ENCODE results near the gene TXNIP.
"Not testable (repeated sequence)": the region's sequence is repeated elsewhere in the genome, so short reads cannot be mapped to it uniquely, and the experiment has no call there.

Gene TXNIP, protein sequence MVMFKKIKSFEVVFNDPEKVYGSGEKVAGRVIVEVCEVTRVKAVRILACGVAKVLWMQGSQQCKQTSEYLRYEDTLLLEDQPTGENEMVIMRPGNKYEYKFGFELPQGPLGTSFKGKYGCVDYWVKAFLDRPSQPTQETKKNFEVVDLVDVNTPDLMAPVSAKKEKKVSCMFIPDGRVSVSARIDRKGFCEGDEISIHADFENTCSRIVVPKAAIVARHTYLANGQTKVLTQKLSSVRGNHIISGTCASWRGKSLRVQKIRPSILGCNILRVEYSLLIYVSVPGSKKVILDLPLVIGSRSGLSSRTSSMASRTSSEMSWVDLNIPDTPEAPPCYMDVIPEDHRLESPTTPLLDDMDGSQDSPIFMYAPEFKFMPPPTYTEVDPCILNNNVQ

DNA sequence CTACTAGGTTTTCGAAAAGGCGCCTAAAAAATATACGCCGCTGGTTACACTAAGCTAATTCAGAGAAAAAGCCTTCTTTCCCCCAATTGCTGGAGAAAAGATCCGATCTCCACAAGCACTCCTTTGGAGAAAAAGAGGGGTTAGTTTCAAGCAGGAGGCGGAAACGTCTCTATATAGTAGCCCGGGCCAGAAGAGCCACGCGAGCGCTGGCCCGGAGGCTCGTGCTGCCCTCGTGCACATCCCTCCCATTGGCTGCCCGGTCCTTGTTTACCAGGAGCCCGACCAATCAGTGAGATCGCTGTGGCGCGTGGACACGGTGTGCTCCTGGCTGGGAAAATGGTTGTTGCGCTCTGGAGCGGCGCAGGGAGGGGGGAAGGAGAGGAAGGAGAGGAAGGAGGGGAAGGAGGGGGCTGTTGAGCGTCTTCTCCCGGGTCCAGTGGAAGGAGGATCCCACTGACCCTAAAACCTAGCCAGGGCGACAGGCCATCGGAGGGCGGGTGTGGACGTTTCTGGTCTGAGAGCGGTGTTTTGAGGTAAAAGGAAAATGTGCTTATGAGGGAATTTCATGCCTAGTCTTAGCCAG lies at the start of gene TXNIP:
TSS of gene TXNIP (minus strand) at position 147 of the 583 bp plus-strand sequence. CDS start 313 bp downstream, outside the sequence.
- peak; percentile 97 for DNase-seq

DNA sequence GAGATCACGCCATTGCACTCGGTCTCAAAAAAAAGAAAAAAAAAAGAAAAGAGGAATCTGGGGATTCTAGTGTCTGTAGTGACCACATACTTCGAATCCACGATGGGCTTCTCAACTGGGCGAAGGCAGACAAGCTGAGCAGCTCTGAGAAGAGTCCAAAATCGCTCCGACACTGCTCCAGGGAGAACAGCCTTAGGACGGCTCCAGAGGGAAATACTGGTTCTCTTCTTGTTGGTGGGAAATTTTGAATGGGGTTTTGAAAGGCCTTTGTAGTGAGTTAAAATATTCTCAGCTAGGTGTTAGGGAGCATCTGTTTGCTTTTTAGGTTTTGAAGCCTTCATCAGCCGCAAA lies 43.4 kb upstream of the TXNIP start:
- DNase-seq = no peak

DNA sequence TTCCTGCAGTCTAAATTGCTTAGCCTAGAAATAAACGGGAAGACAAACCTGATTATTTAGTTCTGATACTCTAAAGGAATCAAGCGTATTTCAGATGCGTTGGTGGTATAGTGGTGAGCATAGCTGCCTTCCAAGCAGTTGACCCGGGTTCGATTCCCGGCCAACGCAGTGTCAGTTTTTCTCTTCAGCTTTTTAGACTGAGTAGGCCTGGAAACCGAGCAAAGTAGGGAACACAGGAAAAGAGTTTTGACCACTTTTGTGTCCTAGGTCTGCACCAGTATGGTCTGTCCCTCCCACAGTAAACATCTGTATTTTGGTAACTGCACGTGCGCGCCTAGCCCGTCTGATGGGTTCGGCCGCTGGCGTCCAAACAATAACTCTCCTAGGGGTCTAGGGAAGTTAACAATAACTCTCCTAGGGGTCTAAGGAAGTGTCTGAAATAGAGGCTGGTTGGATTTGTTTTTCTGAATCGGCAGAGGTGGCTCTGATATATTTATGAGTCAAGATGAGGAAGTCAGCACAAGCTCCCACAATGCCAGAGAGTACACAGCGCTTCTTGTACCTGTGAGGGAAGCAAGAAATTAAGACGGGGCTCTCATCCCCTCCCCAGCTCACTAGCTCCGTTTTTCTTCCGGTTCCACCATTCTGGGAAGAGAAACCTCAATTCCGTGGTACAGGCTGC lies 40.7 kb upstream of the TXNIP start:
- DNase-seq = peak; percentile 74

DNA sequence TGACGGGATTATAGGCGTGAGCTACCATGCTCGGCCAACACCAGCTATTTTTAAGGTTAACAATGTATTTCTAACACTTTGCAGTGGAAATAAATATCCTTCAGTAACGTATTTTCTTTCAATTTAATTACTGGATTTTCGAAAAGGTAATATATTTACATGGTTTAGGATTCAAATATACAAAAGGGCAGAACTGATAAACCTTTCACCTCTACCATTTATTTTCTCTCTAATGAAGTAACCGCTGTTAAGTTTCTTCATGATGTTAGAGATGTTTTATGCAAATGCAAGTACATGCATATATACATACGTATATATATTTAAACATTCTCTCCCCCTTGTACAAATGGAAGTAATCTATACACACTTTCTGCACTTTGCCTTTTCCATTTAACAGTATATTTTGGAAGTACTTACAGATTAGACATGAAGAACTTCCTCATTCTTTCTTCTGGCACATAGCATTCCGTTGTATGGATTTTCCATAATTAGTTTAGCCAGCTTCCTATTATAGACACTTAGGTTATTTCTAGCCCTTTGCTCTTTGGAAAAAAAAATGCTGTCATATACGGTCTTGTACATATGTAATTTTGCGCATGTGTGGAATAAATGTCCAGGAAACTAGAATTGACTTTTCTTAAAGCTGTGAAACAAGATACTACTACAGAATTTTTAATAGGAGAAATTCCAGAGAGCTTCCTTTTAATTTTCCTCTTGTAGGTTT lies 40.0 kb upstream of the TXNIP start:
- DNase-seq = no peak

DNA sequence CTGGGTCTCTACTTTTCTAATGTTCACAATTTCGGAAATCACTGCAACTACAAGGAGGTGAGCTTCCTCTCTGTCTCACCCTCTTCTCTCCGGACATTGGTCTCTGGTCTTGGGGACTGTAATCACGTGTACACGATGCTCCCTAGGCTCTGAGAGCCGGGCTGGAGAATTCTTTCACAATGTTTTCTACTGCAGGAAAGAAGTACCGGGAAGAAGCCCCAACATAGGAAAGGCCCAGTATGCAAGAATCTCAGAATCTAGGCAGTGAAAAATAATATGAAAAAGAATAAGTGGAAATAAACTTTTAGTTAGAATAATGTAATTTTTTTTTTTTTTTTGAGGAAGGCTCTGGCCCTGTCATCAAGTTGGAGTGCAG lies 38.7 kb upstream of the TXNIP start:
- no peak for DNase-seq

DNA sequence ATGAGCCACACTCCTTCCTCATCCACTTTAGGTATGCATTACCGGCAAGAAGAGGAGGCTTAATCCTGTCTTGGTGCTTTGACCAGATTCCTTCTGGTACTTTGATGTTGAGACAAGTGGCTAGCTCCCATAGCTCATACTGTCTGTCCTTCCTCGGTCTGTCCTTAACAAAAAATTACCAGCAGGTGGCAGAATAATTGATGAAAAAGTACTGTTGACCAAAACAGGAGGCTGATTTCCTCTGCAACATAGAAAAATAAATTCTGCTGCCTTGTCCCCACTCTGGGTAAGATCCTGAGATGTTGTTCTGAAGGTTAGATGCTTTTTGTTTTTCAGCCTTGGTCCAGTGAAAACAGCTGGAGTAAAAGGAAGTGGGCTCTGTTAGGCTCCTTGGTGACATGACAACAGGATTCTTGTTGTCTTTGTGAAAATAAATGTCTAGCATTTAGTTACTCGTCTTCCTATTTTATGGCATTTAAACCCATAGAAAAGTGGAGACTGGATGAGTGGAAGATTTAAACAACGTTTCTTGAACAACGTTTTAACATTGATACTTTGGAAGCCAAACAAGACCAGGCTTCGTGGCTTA lies 36.3 kb upstream of the TXNIP start:
- DNase-seq = no peak

DNA sequence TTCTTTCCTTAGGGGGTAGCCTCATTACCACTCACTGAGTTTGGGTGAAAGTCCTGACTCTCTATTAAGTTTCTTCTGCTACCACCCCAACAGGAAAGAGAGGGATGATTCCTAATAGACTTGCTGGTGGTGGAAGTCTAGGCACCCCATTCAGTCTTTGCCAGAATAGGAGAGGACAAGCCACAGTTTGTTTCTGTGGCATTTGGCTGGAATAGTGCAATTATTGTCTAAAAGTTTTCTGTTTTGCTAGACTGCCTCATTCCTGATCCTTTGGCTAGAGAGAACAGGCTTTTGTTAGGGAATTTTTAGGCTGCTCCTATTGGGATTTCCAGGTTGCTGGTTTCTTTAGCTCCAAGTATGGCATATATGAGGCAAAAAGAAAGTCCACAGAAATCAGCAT lies 35.1 kb upstream of the TXNIP start:
- no peak for DNase-seq

DNA sequence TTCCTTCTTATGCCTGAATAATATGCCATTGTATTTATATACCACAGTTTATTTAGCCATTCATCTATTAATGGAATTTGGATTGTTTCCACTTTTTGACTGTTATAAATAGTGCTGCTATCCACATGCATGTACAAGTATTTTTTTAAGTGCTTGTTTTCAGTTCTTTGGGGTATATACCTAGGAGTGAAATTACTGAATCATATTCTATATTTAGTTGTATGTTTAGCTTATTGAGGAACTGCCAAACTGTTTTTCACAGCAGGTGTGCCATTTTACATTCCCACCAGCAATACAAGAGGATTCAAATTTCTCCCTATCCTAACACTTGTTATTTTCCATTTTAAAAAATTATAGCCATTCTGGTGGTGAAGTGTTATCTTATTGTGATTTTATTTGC lies 32.7 kb upstream of the TXNIP start:
- no peak for DNase-seq

DNA sequence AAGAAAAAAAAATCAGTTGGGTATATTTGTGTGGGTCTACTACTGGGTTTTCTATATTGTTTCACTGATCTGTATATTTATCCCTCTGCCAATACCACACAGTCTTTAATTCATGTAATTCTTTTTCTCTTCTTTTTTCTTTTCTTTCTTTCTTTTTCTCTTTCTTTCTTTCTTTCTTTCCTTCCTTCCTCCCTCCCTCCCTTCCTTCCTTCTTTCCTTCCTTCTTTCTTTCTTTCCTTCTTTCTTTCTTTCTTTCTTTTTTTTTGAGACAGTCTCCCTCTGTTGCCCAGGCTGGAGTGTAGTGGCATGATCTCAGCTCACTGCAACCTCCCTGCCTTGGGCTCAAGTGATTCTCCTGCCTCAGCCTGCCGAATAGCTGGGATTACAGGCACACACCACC lies 30.3 kb upstream of the TXNIP start:
- not testable (repeated sequence) for DNase-seq

DNA sequence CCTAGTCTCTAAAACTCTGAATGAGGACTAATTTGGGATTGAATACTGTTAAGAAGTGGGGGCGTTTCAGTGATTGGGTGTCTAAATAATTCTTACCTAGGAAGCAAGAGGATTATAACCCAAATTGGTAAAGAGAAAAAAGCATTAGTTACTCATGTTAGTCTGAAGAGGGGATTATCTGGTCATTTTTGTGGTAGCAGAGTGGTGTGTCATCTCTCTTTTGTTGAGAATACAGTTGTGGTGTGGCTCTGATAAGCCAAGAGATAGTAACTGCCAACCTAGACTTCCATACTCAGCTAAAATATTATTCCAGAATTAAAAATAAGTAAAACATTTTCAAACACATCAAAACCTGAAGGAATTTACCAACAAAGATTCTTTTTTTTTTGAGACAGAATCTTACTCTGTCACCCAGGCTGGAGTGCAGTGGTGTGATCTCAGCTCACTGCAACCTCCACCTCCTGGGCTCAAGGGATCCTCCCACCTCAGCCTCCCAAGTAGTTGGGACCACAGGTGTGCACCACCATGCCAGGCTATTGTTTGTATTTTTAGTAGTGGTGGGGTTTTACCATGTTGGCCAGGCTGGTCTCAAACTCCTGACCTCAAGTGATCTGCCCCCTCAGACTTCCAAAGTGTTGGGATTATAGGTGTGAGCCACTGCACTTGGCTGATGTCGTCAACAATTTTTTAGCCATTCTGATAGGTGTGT lies 29.6 kb upstream of the TXNIP start:
- DNase-seq = not testable (repeated sequence)

DNA sequence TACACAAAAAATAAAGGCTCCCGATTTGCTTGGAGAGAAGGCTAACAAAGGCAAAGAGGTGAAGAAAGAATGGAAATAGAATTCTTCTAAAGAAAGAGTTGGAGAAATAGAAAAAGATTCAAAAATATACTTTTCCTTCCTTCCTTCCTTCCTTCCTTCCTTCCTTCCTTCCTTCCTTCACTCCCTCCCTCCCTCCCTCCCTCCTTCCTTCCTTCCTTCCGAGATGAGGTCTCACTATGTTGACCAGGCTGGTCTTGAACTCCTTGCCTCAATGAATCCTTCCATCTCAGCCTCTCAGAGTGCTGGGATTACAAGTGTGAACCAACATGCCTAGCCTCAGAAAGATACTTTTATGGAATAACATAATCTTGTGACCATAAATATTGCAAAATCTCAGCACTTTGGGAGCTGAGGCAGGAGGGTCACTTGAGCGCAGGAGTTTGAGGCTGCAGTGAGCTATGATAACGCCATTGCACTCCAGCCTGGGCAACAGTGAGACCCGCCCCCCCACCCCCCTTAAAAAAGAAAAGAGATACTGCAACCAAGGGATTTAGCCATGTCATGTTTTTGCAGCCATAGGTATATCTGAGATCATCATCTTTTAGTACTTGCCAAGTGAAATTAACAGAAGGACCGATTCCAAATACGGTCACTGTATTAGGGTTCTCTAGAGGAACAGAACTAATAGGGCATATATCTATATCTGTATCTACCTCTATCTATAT lies 26.2 kb upstream of the TXNIP start:
- no peak for DNase-seq

DNA sequence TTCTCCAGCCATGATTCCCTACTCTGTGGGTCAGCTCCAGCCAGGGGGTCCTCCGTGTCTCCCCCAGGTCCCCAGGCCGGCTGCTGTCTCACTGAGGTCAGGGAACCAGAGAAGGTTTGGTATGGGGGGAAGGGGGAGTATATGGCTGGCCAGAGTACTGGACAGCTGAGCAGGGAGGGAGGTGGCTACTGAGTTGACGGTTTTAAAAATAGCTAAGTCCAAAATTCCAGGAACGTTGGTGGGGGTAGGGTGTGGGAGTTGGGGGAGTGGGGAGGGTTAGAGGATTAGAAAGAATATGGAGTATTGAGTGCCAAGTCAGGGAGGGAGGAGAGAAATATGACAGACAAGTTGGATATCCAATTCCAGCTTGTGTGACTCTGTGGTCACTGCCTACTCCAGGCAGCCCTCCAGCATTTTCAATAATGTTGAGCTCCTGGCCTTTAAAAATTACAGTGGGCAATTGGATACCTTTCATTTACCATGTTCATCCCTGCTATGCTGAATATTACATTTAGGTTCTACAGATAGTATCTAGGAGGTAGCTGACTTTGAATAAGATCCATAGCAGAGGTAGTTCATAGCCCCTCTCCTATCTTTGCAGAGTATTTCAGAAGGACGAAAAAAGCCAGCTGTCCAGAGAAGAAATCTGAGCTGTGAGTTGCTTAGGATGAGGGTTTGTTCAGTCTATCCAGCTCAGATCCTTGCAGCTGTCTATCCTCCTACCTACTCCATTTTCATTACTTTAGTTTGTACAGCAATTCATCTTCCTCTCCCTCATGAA lies 25.4 kb upstream of the TXNIP start, which contains the start of gene HJV:
TSS of gene HJV (minus strand) at position 114 of the 781 bp plus-strand sequence. CDS start 1,504 bp downstream, outside the sequence.
- no peak for DNase-seq

DNA sequence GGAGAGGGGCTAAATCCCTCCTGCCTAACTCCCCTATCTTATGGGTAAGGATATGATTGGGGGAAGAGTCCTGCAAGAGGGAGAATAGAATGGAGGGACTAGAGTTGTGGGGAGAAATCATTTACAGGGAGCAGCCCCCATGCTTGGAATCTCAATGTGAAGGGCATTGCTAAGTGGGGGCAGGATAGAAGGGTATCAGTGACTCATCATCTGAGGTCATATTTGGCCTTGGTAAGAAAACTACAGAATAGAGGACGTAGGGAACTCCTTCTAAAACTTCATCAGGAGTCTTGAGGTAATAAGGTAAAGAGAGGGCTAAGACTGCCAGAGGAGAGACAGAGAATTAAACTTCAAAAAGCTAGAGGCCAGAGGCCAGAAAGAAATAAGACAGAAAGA lies 24.7 kb upstream of the TXNIP start:
- DNase-seq = no peak

DNA sequence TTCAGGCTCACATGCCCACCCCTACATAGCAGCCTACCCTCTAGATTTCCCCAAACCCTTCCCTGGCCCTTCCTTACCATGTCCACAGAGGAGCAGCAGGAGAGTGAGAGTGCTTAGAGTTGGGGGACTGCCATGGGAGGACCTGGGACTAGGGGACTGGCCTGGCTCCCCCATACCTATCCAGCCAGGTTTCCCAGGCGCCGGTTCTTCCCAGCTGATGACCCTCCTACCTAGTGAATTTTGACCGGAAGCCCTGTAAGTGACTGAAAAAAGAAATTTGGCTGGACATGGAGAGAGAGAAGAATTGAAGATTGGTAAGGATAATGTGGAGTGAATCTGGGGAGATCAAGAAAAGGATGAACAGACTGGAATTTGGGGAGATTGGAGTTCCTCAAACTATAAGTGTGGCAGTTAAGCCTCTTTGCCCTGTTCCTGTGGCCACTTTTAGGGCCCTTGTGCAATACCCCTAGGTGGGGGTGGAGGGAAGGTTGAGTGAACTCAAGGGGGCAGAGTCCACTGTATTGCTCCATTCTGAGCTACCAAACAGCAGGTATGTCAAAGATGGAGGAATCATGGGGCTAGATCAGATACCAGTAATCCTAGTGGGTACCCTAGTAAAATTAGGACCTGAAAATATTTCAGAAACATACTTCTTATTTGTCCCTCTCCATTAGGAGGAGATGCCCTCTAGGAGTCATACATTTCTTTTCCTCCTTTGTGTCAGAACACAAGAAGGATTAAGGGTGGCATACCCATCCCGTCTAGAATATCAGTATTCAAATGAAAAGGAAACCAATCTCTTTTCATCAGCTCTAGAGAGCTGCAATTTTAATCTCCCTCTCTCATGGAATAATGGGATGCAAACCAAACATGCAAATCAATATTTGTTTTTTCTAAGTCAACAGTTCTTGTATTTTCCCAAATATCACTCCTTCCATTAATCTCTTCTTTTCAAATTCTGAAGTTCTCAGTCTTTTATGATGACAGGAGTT lies 24.0 kb upstream of the TXNIP start:
- DNase-seq = no peak

DNA sequence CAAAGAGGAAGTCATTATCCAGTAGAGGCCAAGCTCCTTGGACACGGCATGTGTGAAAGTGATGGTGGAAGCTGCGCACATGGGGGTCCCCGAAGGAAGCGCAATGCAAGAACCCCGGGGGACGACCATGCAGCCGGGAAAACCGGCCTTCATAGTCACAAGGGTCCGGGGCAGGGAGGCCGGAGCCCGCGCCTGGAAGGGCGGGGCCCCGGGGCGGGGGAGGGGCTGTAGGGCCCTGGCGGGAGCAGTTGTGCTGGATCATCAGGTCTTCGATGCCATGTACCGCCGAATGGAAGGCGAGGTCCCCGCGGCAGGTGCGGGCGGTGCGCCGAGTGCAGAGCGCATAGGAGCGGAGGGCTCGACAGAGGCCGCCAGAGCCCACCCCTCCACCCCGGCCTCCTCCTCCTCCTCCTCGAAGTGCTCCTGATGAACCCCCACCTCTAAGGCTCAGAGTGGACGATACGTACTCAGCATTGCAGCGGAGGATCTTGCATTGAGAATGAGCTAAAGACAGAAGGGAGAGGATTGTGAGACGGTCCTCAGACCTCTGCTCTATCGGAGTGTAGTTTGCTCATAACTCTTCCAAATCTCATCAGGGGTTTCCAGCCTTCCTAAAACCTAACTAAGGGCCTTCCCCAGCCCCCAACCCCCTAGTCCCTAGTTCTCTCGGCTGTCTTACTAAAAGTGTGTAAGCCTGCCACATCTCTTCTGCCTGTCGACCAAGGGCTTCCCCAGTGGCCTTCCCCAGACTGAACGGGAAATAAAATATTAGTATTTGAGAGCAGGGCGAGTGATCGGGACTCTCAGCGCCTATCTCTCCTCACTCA lies 23.1 kb upstream of the TXNIP start:
- DNase-seq = no peak

DNA sequence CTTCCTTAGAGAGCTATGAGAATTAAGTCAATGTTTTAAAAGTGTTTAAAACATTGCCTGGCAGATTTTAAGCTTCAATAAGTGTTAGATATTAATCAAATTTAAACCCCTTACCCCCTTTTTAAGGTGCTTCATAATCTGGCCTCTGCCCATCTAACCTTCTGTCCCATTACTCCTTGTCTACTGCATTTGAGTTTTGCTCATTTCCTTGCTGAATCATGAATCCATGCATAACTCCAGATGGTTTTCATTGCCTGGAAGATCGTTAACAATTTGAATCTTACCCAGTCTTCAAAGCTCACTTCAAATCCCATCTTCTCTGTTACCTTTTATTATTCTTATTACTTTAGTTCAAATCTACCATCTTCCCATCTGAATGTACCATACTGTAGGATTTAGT lies 20.5 kb upstream of the TXNIP start:
- no peak for DNase-seq

DNA sequence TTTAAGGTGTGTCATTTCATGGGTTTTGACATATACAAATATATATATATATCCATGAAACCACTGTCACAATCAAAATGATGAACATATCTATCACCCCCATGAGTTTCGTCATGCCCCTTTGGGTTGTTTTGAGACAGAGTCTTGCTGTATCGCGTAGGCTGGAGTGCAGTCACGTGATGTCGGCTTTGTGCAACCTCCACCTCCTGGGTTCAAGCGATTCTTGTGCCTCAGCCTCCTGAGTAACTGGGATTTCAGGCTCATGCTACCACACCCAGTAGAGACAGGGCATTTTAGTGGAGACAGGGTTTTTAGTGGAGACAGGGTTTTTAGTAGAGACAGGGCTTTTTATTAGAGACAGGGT lies 17.2 kb upstream of the TXNIP start:
- DNase-seq = no peak

DNA sequence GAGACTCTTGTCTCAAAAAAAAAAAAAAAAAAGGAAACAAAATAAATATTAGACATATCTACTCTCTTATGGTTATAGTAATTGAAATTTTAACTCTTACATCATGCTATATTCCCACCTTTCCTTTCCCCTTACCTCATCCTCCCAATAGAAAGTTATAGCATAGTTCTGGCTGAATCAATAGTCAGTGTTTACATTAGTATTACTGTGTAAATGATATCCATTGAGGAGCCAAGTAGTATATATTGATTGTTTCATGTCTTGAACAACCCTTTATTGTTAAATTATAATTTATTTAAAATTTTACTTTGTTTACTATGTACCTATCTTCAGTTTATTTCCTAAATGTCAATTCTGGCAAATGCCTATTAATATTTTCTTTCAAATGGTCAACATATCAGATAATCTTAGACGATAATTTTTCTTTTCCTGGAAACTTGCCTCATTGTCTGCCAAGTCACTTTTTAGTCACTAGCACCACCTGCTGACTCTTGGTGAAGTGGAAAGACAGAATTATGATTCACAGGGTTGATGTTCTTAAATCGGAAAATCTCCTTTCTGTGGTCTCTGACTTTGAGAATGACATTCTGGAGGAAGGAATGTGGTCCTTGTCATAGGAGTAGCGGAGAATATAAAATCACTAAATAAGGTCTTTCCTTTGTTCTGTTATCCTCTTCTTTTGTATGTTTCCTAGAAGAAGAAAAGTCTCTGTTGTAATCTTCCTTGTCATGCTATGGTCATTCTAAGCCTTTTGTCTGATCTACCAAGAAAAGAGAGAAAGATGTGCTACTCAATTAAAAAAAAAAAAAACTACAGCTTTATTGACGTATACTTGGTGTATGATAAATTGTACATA lies 16.6 kb upstream of the TXNIP start:
- DNase-seq = peak; percentile 59
